H1 (cell line): ENCODE data around the gene ACTL10. TPM values are rescaled to one million over a fixed set of nuclear protein-coding genes. Genes with fewer than 3 reads are reported as not detected.

ENCODE experiments used
- CTCF ChIA-PET: fragments of 300-600 bp; sonication (Branson Sonifier 250); formaldehyde crosslinking; loops from one replicate; lab custom pipeline; 2021; ENCODE audit not compliant: partially characterized antibody; lab: Charles Lee
- POLR2A ChIA-PET: fragments of 300-600 bp; sonication (Branson Sonifier 250); formaldehyde crosslinking; loops from one replicate; lab custom pipeline; 2021; ENCODE audit warnings: inconsistent platforms; ENCODE audit not compliant: partially characterized antibody; lab: Charles Lee
- DNase-seq, 2 experiments: peaks; one replicate each; pipeline versions ENCODE4 v3.0.0 to v3.0.0-alpha.2; 2010 to 2022; ENCODE audit warnings: low spot score in 2 of 2, low read depth in 1 of 2, mixed read lengths in 1 of 2
- FAIRE-seq: peaks from 2 replicates; lab custom pipeline; 2011; peaks lifted over from hg19 to GRCh38; lab: Jason Lieb, UNC
- H2AFZ ChIP-seq: 2 replicates; pipeline ENCODE4 v1.8.1; 2012; ENCODE audit warnings: low read length, inconsistent platforms
- H2AK5ac ChIP-seq: 2 replicates; pipeline ENCODE4 v1.6.1; 2013; ENCODE audit warnings: low read depth, low read length
- H2BK120ac ChIP-seq: replicated peaks from 2 replicates; pipeline ENCODE3; 2013; ENCODE audit warnings: low read depth, low read length, inconsistent platforms
- H2BK12ac ChIP-seq: 2 replicates; pipeline ENCODE4 v1.6.1; 2013; ENCODE audit warnings: low read depth, low read length
- H2BK15ac ChIP-seq: 2 replicates; pipeline ENCODE4 v1.6.1; 2013; ENCODE audit warnings: low read length
- H2BK20ac ChIP-seq: 2 replicates; pipeline ENCODE4 v1.6.1; 2013; ENCODE audit warnings: low read length
- H2BK5ac ChIP-seq: 2 replicates; pipeline ENCODE4 v1.6.1; 2013; ENCODE audit warnings: low read depth, low read length
- H3K14ac ChIP-seq: 2 replicates; pipeline ENCODE4 v1.6.1; 2013; ENCODE audit warnings: inconsistent platforms; ENCODE audit not compliant: insufficient read length
- H3K18ac ChIP-seq: 2 replicates; pipeline ENCODE4 v1.6.1; 2013; ENCODE audit warnings: low read length; ENCODE audit errors: extremely low read depth
- H3K23ac ChIP-seq: 2 replicates; pipeline ENCODE4 v1.6.1; 2013; ENCODE audit warnings: inconsistent platforms; ENCODE audit not compliant: insufficient read length
- H3K23me2 ChIP-seq: 2 replicates; pipeline ENCODE4 v1.6.1; 2013; ENCODE audit warnings: low read depth, low read length
- H3K27ac ChIP-seq: 2 replicates; pipeline ENCODE4 v1.6.1; 2011; ENCODE audit warnings: low read depth, low read length, inconsistent platforms
- H3K27me3 ChIP-seq, 4 experiments: replicated peaks in 1 of 4; 1 replicate in 1 of 4; 2 replicates in 3 of 4; pipeline versions ENCODE4 v1.6.1 to v1.8.1; 2011 to 2013; ENCODE audit warnings: low read length in 3 of 4, mild to moderate bottlenecking in 3 of 4, inconsistent platforms in 2 of 4, mixed read lengths in 2 of 4, moderate library complexity in 1 of 4; ENCODE audit not compliant: control insufficient read depth in 3 of 4, insufficient read depth in 3 of 4; ENCODE audit errors: extremely low read depth in 1 of 4
- H3K36me3 ChIP-seq, 4 experiments: 2 replicates each; pipeline versions ENCODE4 v1.6.1 to v1.8.1; 2011 to 2013; ENCODE audit warnings: mild to moderate bottlenecking in 4 of 4, low read length in 3 of 4, moderate library complexity in 2 of 4, control low read depth in 1 of 4, inconsistent platforms in 1 of 4; ENCODE audit not compliant: insufficient read depth in 4 of 4, control insufficient read depth in 2 of 4
- H3K4ac ChIP-seq: replicated peaks from 2 replicates; pipeline ENCODE3; 2013; ENCODE audit warnings: low read length, low read depth, mixed read lengths, inconsistent platforms; ENCODE audit not compliant: insufficient read length
- H3K4me1 ChIP-seq, 4 experiments: replicated peaks in 1 of 4; 1 replicate in 1 of 4; 2 replicates in 3 of 4; pipeline versions ENCODE4 v1.6.1 to v1.8.1; 2011 to 2013; ENCODE audit warnings: low read length in 3 of 4, inconsistent platforms in 2 of 4, mixed read lengths in 1 of 4; ENCODE audit not compliant: insufficient read depth in 4 of 4, control insufficient read depth in 3 of 4
- H3K4me2 ChIP-seq, 2 experiments: 2 replicates each; pipeline versions ENCODE4 v1.6.1 to v1.8.1; 2011 to 2013; ENCODE audit warnings: low read depth in 2 of 2, low read length in 2 of 2, control low read depth in 1 of 2, inconsistent platforms in 1 of 2, mild to moderate bottlenecking in 1 of 2; ENCODE audit not compliant: insufficient read depth in 1 of 2
- H3K4me3 ChIP-seq, 4 experiments: fragments of 200-600, 300-600 bp in 1 of 4; sonication (generic), shearing (Covaris generic), sonication (Bioruptor Twin) in 1 of 4; 2 replicates each; pipeline versions ENCODE4 v1.5.1 to v1.8.1; 2011 to 2016; ENCODE audit warnings: low read length in 4 of 4, low read depth in 3 of 4, control low read depth in 2 of 4, inconsistent platforms in 2 of 4, mild to moderate bottlenecking in 2 of 4, mixed read lengths in 1 of 4, moderate library complexity in 1 of 4; ENCODE audit not compliant: insufficient read depth in 2 of 4; ENCODE audit errors: extremely low read depth in 1 of 4
- H3K56ac ChIP-seq: replicated peaks from 2 replicates; pipeline ENCODE3; 2013; ENCODE audit warnings: low read depth, mild to moderate bottlenecking, mixed read lengths, low read length, inconsistent platforms; ENCODE audit not compliant: insufficient read length
- H3K79me1 ChIP-seq: 2 replicates; pipeline ENCODE4 v1.6.1; 2013; ENCODE audit warnings: low read depth, low read length, control low read depth
- H3K79me2 ChIP-seq, 2 experiments: 2 replicates each; pipeline versions ENCODE4 v1.6.1 to v1.8.1; 2012 to 2013; ENCODE audit warnings: low read length in 2 of 2, mild to moderate bottlenecking in 2 of 2, inconsistent platforms in 1 of 2; ENCODE audit not compliant: insufficient read depth in 2 of 2, control insufficient read depth in 1 of 2
- H3K9ac ChIP-seq, 4 experiments: replicated peaks in 1 of 4; 1 replicate in 1 of 4; 2 replicates in 3 of 4; pipeline versions ENCODE4 v1.6.1 to v1.8.1; 2011 to 2013; ENCODE audit warnings: low read depth in 3 of 4, low read length in 3 of 4, control low read depth in 2 of 4, mild to moderate bottlenecking in 2 of 4, moderate library complexity in 2 of 4, inconsistent platforms in 1 of 4; ENCODE audit errors: extremely low read depth in 1 of 4
- H3K9me3 ChIP-seq, 2 experiments: 2 replicates each; pipeline versions ENCODE4 v1.6.1 to v1.8.1; 2012 to 2013; ENCODE audit warnings: mild to moderate bottlenecking in 2 of 2, moderate library complexity in 2 of 2, control low read depth in 1 of 2, inconsistent platforms in 1 of 2, low read depth in 1 of 2, low read length in 1 of 2, mixed read lengths in 1 of 2; ENCODE audit not compliant: insufficient read depth in 2 of 2
- H4K20me1 ChIP-seq, 2 experiments: replicated peaks in 1 of 2; 2 replicates each; pipeline versions ENCODE3 to v1.8.1; 2011 to 2013; ENCODE audit warnings: inconsistent platforms in 2 of 2, low read length in 2 of 2, mild to moderate bottlenecking in 1 of 2; ENCODE audit not compliant: insufficient read depth in 2 of 2, control insufficient read depth in 1 of 2
- H4K5ac ChIP-seq: 2 replicates; pipeline ENCODE4 v1.6.1; 2013; ENCODE audit warnings: low read length, low read depth, mixed read lengths, inconsistent platforms; ENCODE audit not compliant: insufficient read length
- H4K8ac ChIP-seq: 2 replicates; pipeline ENCODE4 v1.8.0; 2013; ENCODE audit warnings: mild to moderate bottlenecking, moderate library complexity, low read length, inconsistent platforms; ENCODE audit not compliant: insufficient read depth; ENCODE audit errors: extremely low read depth
- H4K91ac ChIP-seq: replicated peaks from 2 replicates; pipeline ENCODE3; 2013; ENCODE audit warnings: low read length, mixed read lengths, inconsistent platforms; ENCODE audit not compliant: insufficient read length
- BCL11A ChIP-seq, 2 experiments: IDR thresholded peaks; one replicate each; pipeline ENCODE4 v1.6.1; 2011; ENCODE audit warnings: low read depth in 2 of 2, low read length in 2 of 2, mild to moderate bottlenecking in 2 of 2
- CBX8 ChIP-seq: fragments of 300-800, 300-1000 bp; sonication (generic); IDR thresholded peaks from 2 replicates; pipeline ENCODE4 v1.7.1; 2016; ENCODE audit warnings: low read depth, low read length, borderline replicate concordance
- CREB1 ChIP-seq: IDR thresholded peaks from 2 replicates; pipeline ENCODE4 v1.6.1; 2012; ENCODE audit warnings: inconsistent platforms
- CTBP2 ChIP-seq: IDR thresholded peaks from 2 replicates; pipeline ENCODE4 v1.7.0; 2011; ENCODE audit warnings: borderline replicate concordance, mild to moderate bottlenecking, moderate library complexity, mixed read lengths, low read length; ENCODE audit not compliant: insufficient read depth, insufficient read length
- EGR1 ChIP-seq: IDR thresholded peaks from 2 replicates; pipeline ENCODE4 v1.6.1; 2011; ENCODE audit warnings: low read depth, low read length, borderline replicate concordance
- EZH2 ChIP-seq: fragments of 200-600 bp; sonication (generic); IDR thresholded peaks from 2 replicates; pipeline ENCODE4 v1.7.1; 2012; ENCODE audit warnings: low read depth, mild to moderate bottlenecking, moderate library complexity, low read length, inconsistent platforms; ENCODE audit not compliant: severe bottlenecking
- FOSL1 ChIP-seq: IDR thresholded peaks from 2 replicates; pipeline ENCODE4 v1.6.1; 2011; ENCODE audit warnings: mild to moderate bottlenecking, low read depth, low read length, moderate library complexity; ENCODE audit not compliant: insufficient read depth
- HDAC6 ChIP-seq: IDR thresholded peaks from one replicate; pipeline ENCODE4 v1.7.1; 2012; ENCODE audit warnings: low read depth, mild to moderate bottlenecking, inconsistent platforms, low read length, moderate library complexity
- NRF1 ChIP-seq: IDR thresholded peaks from 2 replicates; pipeline ENCODE4 v1.6.1; 2011; ENCODE audit warnings: mild to moderate bottlenecking, low read depth, low read length, improper control_type of control experiment
- POLR2A ChIP-seq, 2 experiments: IDR thresholded peaks; 1 replicate in 1 of 2; 2 replicates in 1 of 2; pipeline ENCODE4 v1.6.1; 2011; ENCODE audit warnings: low read depth in 2 of 2, low read length in 2 of 2, mild to moderate bottlenecking in 2 of 2; ENCODE audit errors: control extremely low read depth in 1 of 2
- RBBP5 ChIP-seq: IDR thresholded peaks from 2 replicates; pipeline ENCODE4 v1.7.1; 2012; ENCODE audit warnings: low read depth, mild to moderate bottlenecking, inconsistent platforms, low read length, moderate library complexity, borderline replicate concordance
- RFX5 ChIP-seq: IDR thresholded peaks from 2 replicates; pipeline ENCODE4 v1.6.1; 2011; ENCODE audit warnings: low read depth, low read length, improper control_type of control experiment, borderline replicate concordance
- TAF7 ChIP-seq: optimal IDR thresholded peaks from 2 replicates; pipeline ENCODE3; 2011; ENCODE audit warnings: low read depth, mild to moderate bottlenecking, inconsistent platforms, low read length, moderate library complexity, borderline replicate concordance
- TEAD4 ChIP-seq: IDR thresholded peaks from 2 replicates; pipeline ENCODE4 v1.6.1; 2012; ENCODE audit warnings: low read depth, low read length, inconsistent platforms, mixed read lengths
- WGBS, 2 experiments: shearing (Covaris generic) in 1 of 2; methylation state at CpG; one replicate each; pipeline versions ENCODE4 v1.1.6 to v1.1.7; 2013 to 2015; ENCODE audit warnings: low lambda C conversion rate in 2 of 2, mixed read lengths in 2 of 2, inconsistent platforms in 1 of 2, low coverage in 1 of 2, missing lambda C conversion rate in 1 of 2; ENCODE audit not compliant: insufficient replicate concordance in 2 of 2, insufficient coverage in 1 of 2, insufficient read length in 1 of 2; ENCODE audit errors: extremely low coverage in 1 of 2, missing lambda C conversion rate in 1 of 2; 5-methylcytosine and 5-hydroxymethylcytosine counted together
- polyA plus RNA-seq, 7 experiments: library from polyadenylated mRNA; depleted of rRNA in 3 of 7; stranded (reverse) in 5 of 7; unstranded in 2 of 7; fragments of >200 nt in 5 of 7; fragments of 200-250 nt in 2 of 7; gene quantifications; 1 replicate in 5 of 7; 2 replicates in 1 of 7; 4 replicates in 1 of 7; pipeline versions ENCODE4 v1.2.1 to v1.2.3, GENCODE V29; 2011 to 2013; ENCODE audit warnings: missing spikeins in 2 of 7, mixed read lengths in 2 of 7
- total RNA-seq: library from RNA; stranded (reverse); fragmentation: NEBNext Ultra II Directional; extraction: Animal tissue kit (Norgen Biotek cat#: 25700); gene quantifications from 2 replicates; pipeline ENCODE4 v1.2.1, GENCODE V29; 2021
- TF ChIP-seq, protein P1 (sequence below): IDR thresholded peaks from 2 replicates; pipeline ENCODE4 v1.6.1; 2011; ENCODE audit warnings: low read depth, mild to moderate bottlenecking, low read length; ENCODE audit not compliant: insufficient read depth

Gene ACTL10
- total and polyA plus RNA-seq, 2 of the 8 experiments (the other 6 are each of a cell fraction or from before 2014, with no cell fraction given) = 0.26 TPM; not detected in 1

GRCh38 chr20:33645396-33645795 lies 21.3 kb upstream of the ACTL10 start:
- no peak for DNase-seq
- Histone ChIP-seq H3K27ac (no peak overlapping the region), H3K14ac (no peak overlapping the region), H3K36me3 (peaks cover 0 to 16% (median 0%) of the 10 kb centered on the region in 4 experiments; a peak in 2 of 8 replicates), H3K56ac (no peak overlapping the region), H2BK20ac (no peak overlapping the region), H3K79me2 (no peaks in the 10 kb centered on the region), H2BK120ac (no peak overlapping the region), H3K18ac (no peak overlapping the region), H3K4me2 (no peak overlapping the region), H2AK5ac (no peak overlapping the region), H3K4ac (no peak overlapping the region), H3K9ac (no peak overlapping the region), H3K4me3 (no peak overlapping the region), H3K23ac (no peak overlapping the region), H3K27me3 (no peaks in the 10 kb centered on the region), H3K79me1 (no peaks in the 10 kb centered on the region), H4K20me1 (peaks cover 0 to 4% of the 10 kb centered on the region in 2 experiments), H3K9me3 (no peaks in the 10 kb centered on the region), H2AFZ (no peak overlapping the region), H3K4me1 (no peaks in the 10 kb centered on the region), H4K5ac (no peak overlapping the region), H3K23me2 (peaks cover 2% of the 10 kb centered on the region; the same call in 1 of the 2 replicates), H4K91ac (no peak overlapping the region), H2BK12ac (no peak overlapping the region), H2BK15ac (no peak overlapping the region), H4K8ac (no peak overlapping the region), H2BK5ac (no peak overlapping the region)
- no peak for FAIRE-seq
- 91% methylated on average over 2 of the region's 2 CpGs; no CpG with 5 or more reads in 1 of the 2 experiments for WGBS, 2 experiments
- ChIA-PET CTCF (no interaction called here), POLR2A (no interaction called here)
- TF ChIP-seq TAF7 (no peak), CREB1 (no peak), FOSL1 (no peak), CBX8 (no peak), TEAD4 (no peak), EZH2 (no peak), POLR2A (IDR thresholded peaks at IDR 0.05; ENCODE audit: control extremely low read depth in 1 of 2, low read depth in 2 of 2, low read length in 2 of 2) (no peak), BCL11A (IDR thresholded peaks at IDR 0.05; ENCODE audit: low read depth in 2 of 2, low read length in 2 of 2) (no peak), RBBP5 (no peak), CTBP2 (no peak), EGR1 (no peak), RFX5 (no peak), NRF1 (no peak), HDAC6 (no peak)
- TF ChIP-seq, protein P1, sequence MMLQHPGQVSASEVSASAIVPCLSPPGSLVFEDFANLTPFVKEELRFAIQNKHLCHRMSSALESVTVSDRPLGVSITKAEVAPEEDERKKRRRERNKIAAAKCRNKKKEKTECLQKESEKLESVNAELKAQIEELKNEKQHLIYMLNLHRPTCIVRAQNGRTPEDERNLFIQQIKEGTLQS = no peak
